Uterine smooth muscle cell (primary cell): Measurements from ENCODE around the gene MTMR4. TPM values are rescaled to one million over a fixed set of nuclear protein-coding genes. Genes with fewer than 3 reads are reported as not detected.

Experiments used
- total RNA-seq: library from RNA; depleted of rRNA; stranded (reverse); fragments of >200 nt; gene quantifications from 2 replicates; pipeline ENCODE4 v1.2.3, GENCODE V29; 2014

Gene MTMR4
- total RNA-seq, result 92.0 and 125 TPM in 2 replicates

GRCh38 chr17:58513965-58514769, at the start of gene MTMR4:
Gene MTMR4 (minus strand): TSS chr17:58514638. CDS start chr17:58514407, 231 bp downstream.

GRCh38 chr17:58487589-58488427, 26.6 kb downstream of the MTMR4 start, which contains the start of gene HSF5:
Gene HSF5 (minus strand): TSS chr17:58488408. CDS start chr17:58488274, 134 bp downstream.

Other genes with a start within 250 kb of the MTMR4 start
- not detected in 2 replicates for gene MPO, start 233.7 kb downstream of the MTMR4 start, total RNA-seq
- gene TSPOAP1, start 185.8 kb downstream of the MTMR4 start, total RNA-seq, result 0.44 and 4.0 TPM in 2 replicates
- gene SUPT4H1, start 162.4 kb downstream of the MTMR4 start, total RNA-seq, result 36.5 and 39.0 TPM in 2 replicates
- under 0.01 TPM in 1 of 2 replicates, not detected in the other for gene RNF43, start 97.1 kb downstream of the MTMR4 start, total RNA-seq
- not detected in 2 replicates for gene HSF5, start 26.2 kb downstream of the MTMR4 start, total RNA-seq
- gene TEX14, start 177.4 kb upstream of the MTMR4 start, total RNA-seq, result under 0.01 and 0.11 TPM in 2 replicates
- gene RAD51C, start 178.0 kb upstream of the MTMR4 start, total RNA-seq, result 25.2 and 33.3 TPM in 2 replicates
- 0.55 and 1.2 TPM in 2 replicates for gene PPM1E, start 241.2 kb upstream of the MTMR4 start, total RNA-seq